HG03571 (cell line): Measurements from ENCODE around the gene EOLA1.
"Not testable (repeated sequence)": the region's sequence is repeated elsewhere in the genome, so short reads cannot be mapped to it uniquely, and the experiment has no call there.

Experiments used
- ATAC-seq: cut with Tn5 transposase; IDR thresholded peaks from one replicate; pipeline ENCODE4 v1.9.1; 2021; ENCODE audit not compliant: unreplicated experiment

EOLA1 gene

GRCh38 chrX:149595214-149595613 lies 54.4 kb downstream of the EOLA1 start, which contains the start of gene HSFX2:
TSS of gene HSFX2 (minus strand) at chrX:149595314. CDS start at chrX:149594700, 614 bp downstream.
- not testable (repeated sequence) for ATAC-seq

DNA sequence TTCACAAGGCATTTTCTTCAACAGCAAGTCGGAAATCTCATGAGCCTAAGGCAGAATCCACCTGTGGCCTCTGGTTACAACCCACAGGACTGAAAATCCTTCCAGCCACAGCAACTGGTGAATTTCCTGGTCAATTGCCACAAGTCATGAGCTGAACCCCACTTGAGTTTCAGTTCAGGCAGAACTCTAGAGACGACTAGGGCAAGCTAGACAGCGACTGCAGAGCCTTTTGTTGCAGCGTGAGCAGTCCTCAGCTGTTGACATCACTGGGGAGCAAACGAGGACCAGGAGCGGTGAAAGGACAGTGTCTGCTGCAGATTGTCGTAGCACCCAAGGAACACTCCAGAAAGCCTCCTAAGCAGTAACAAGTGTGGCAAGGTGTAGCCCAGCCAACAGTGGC lies 55.1 kb downstream of the EOLA1 start:
- ATAC-seq: not testable (repeated sequence)
